Kidney epithelial cell (primary cell): ENCODE results near the gene SMIM15. TPM values are rescaled to one million over a fixed set of nuclear protein-coding genes. Genes with fewer than 3 reads are reported as not detected.

Experiments used
- DNase-seq: peaks from one replicate; pipeline ENCODE4 v3.0.0-alpha.2; 2010; ENCODE audit warnings: low read depth
- H3K27me3 ChIP-seq: 2 replicates; pipeline ENCODE4 v1.6.0; 2011; ENCODE audit warnings: low read length; ENCODE audit not compliant: control insufficient read depth, insufficient read depth
- H3K36me3 ChIP-seq: 2 replicates; pipeline ENCODE4 v1.5.1; 2011; ENCODE audit warnings: low read length; ENCODE audit not compliant: control insufficient read depth, insufficient read depth
- H3K4me3 ChIP-seq: 2 replicates; pipeline ENCODE4 v1.5.1; 2011; ENCODE audit warnings: low read depth, mild to moderate bottlenecking, control low read depth, low read length
- CTCF ChIP-seq: IDR thresholded peaks from 2 replicates; pipeline ENCODE4 v1.5.1; 2011; ENCODE audit warnings: mild to moderate bottlenecking, moderate library complexity, low read length, control low read depth, inconsistent platforms; ENCODE audit not compliant: insufficient read depth, poor library complexity, severe bottlenecking
- total RNA-seq: library from RNA; depleted of rRNA; stranded (reverse); fragments of >200 nt; gene quantifications from 2 replicates; pipeline ENCODE4 v1.2.3, GENCODE V29; 2015

SMIM15 gene
- total RNA-seq, 1 donor from 2014 or later = 69.9 TPM

- Histone ChIP-seq H3K27me3 (no peaks in the 10 kb centered on the region), H3K4me3 (no peak overlapping the region), H3K36me3 (no peaks in the 10 kb centered on the region)
- no peak for TF ChIP-seq CTCF
- DNase-seq = no peak
Measured at GRCh38 chr5:61120534-61120933, 41.7 kb downstream of the SMIM15 start.

GRCh38 chr5:61119066-61119465 is 43.2 kb downstream of the SMIM15 start:
- no peaks in the 10 kb centered on the region for H3K36me3 ChIP-seq

GRCh38 chr5:61115968-61116367 is 46.3 kb downstream of the SMIM15 start:
- H3K27me3 ChIP-seq = no peaks in the 10 kb centered on the region
- no peaks in the 10 kb centered on the region for H3K36me3 ChIP-seq
- DNase-seq = no peak
- no peak for TF ChIP-seq CTCF
- H3K4me3 ChIP-seq = no peak overlapping the region

More at GRCh38 chr5:61119066-61119465, 43.2 kb downstream of the SMIM15 start:
- no peak for DNase-seq
- Histone ChIP-seq H3K4me3 (no peak overlapping the region), H3K27me3 (no peaks in the 10 kb centered on the region)
- no peak for TF ChIP-seq CTCF

- Histone ChIP-seq H3K36me3 (no peaks in the 10 kb centered on the region), H3K27me3 (no peaks in the 10 kb centered on the region), H3K4me3 (no peak overlapping the region)
- TF ChIP-seq CTCF = no peak
- no peak for DNase-seq
Measured at GRCh38 chr5:61114441-61114840, 47.8 kb downstream of the SMIM15 start.

Other genes with a start within 250 kb of the SMIM15 start
- gene ERCC8, start 217.4 kb downstream of the SMIM15 start, total RNA-seq = 29.2 and 30.4 TPM in 2 replicates
- 41.3 and 49.0 TPM in 2 replicates for gene NDUFAF2, start 217.3 kb downstream of the SMIM15 start, total RNA-seq
- gene ZSWIM6, start 169.8 kb upstream of the SMIM15 start, total RNA-seq = 18.5 and 22.5 TPM in 2 replicates